HepG2 (cell line): ENCODE measurements around the gene PTAFR. TPM values are rescaled to one million over a fixed set of nuclear protein-coding genes. Genes with fewer than 3 reads are reported as not detected.
A peak's percentile ranks its signal among the peaks of the same experiment; 100 is the strongest.

Experiments
- ATAC-seq: fragments of 200-7000 bp; cut with Tn5 transposase; 3 replicates; pipeline ENCODE4 v1.9.1; 2020; ENCODE audit warnings: mild to moderate bottlenecking, moderate library complexity
- BruUV-seq: library from RNA; stranded (reverse); fragments of 400-500 nt; replicated peaks from 2 replicates; lab custom pipeline; 2021; lab: Mats Ljungman, UMichigan
- CTCF ChIA-PET: fragments of 300-600 bp; formaldehyde crosslinking; extraction: SDS; loops from one replicate; lab custom pipeline; 2021; ENCODE audit warnings: low total read pairs, inconsistent platforms, low intra/inter-chr PET ratio; lab: Yijun Ruan, JAX
- POLR2A ChIA-PET: fragments of 350-600 bp; sonication (Branson Sonifier 250); formaldehyde crosslinking; loops from one replicate; lab custom pipeline; 2020; ENCODE audit warnings: antibody characterized with exemption, inconsistent platforms; lab: Yijun Ruan, JAX
- DNase-seq: peaks from one replicate; pipeline ENCODE4 v3.0.0-alpha.2; 2015; ENCODE audit warnings: low spot score
- FAIRE-seq: peaks from 3 replicates; lab custom pipeline; 2011; peaks lifted over from hg19 to GRCh38; lab: Jason Lieb, UNC
- H2AFZ ChIP-seq: one replicate; pipeline ENCODE4 v1.6.1; 2011; ENCODE audit warnings: low read length, inconsistent platforms
- H3K27ac ChIP-seq: fragments of 300-600 bp; 3 replicates; pipeline ENCODE4 v1.8.0; 2011; ENCODE audit warnings: mixed run types, mild to moderate bottlenecking, mixed read lengths, low read length, inconsistent platforms; ENCODE audit not compliant: insufficient read depth; ENCODE audit errors: extremely low read length
- H3K27me3 ChIP-seq, 2 experiments: fragments of 200-600 bp in 1 of 2; 2 replicates in 1 of 2; 3 replicates in 1 of 2; pipeline versions ENCODE4 v1.6.0 to v1.8.0; 2011; ENCODE audit warnings: low read length in 2 of 2, mild to moderate bottlenecking in 2 of 2, moderate library complexity in 2 of 2, inconsistent platforms in 1 of 2; ENCODE audit not compliant: insufficient read depth in 2 of 2, control insufficient read depth in 1 of 2
- H3K36me3 ChIP-seq, 2 experiments: fragments of 200-600 bp in 1 of 2; replicated peaks in 1 of 2; 2 replicates in 1 of 2; 3 replicates in 1 of 2; pipeline versions ENCODE4 v1.5.1 to v1.8.0; 2011; ENCODE audit warnings: low read length in 2 of 2, inconsistent platforms in 1 of 2; ENCODE audit not compliant: insufficient read depth in 2 of 2, control insufficient read depth in 1 of 2
- H3K4me1 ChIP-seq: 2 replicates; pipeline ENCODE4 v1.5.1; 2012; ENCODE audit warnings: low read length, inconsistent platforms; ENCODE audit not compliant: insufficient read depth
- H3K4me2 ChIP-seq: 2 replicates; pipeline ENCODE4 v1.6.0; 2011; ENCODE audit warnings: low read depth, low read length, inconsistent platforms
- H3K4me3 ChIP-seq, 3 experiments: fragments of 200-600 bp in 1 of 3; sonication (generic), shearing (Covaris generic) in 1 of 3; replicated peaks in 1 of 3; 2 replicates each; pipeline ENCODE4 v1.5.1; 2011 to 2016; ENCODE audit warnings: low read length in 3 of 3, inconsistent platforms in 2 of 3, low read depth in 2 of 3, mild to moderate bottlenecking in 2 of 3, control low read depth in 1 of 3, mixed read lengths in 1 of 3; ENCODE audit not compliant: insufficient read depth in 1 of 3
- H3K79me2 ChIP-seq: one replicate; pipeline ENCODE4 v1.6.1; 2011; ENCODE audit warnings: low read length, inconsistent platforms; ENCODE audit not compliant: insufficient read depth
- H3K9ac ChIP-seq: 2 replicates; pipeline ENCODE4 v1.6.0; 2011; ENCODE audit warnings: mild to moderate bottlenecking, low read depth, low read length, inconsistent platforms; ENCODE audit not compliant: insufficient read depth
- H3K9me3 ChIP-seq: 2 replicates; pipeline ENCODE4 v1.5.1; 2012; ENCODE audit warnings: mild to moderate bottlenecking, low read length
- H4K20me1 ChIP-seq: 2 replicates; pipeline ENCODE4 v1.6.0; 2011; ENCODE audit warnings: inconsistent platforms, mild to moderate bottlenecking, low read length, moderate library complexity; ENCODE audit not compliant: insufficient read depth
- ASH2L ChIP-seq: fragments of 300-600, 200-600 bp; sonication (generic); IDR thresholded peaks from 2 replicates; pipeline ENCODE4 v1.7.0; 2017; ENCODE audit warnings: low read depth, mild to moderate bottlenecking, moderate library complexity, mixed read lengths, low read length; ENCODE audit not compliant: insufficient read length
- CEBPB ChIP-seq: IDR thresholded peaks from 2 replicates; pipeline ENCODE4 v1.6.1; 2011; ENCODE audit warnings: low read depth, low read length, improper control_type of control experiment, borderline replicate concordance
- KDM1A ChIP-seq: IDR thresholded peaks from 2 replicates; pipeline ENCODE4 v1.6.1; 2016; ENCODE audit warnings: missing compliant biosample characterization
- MAFF ChIP-seq: IDR thresholded peaks from 2 replicates; pipeline ENCODE4 v1.6.1; 2011; ENCODE audit warnings: low read depth, low read length, improper control_type of control experiment
- MAFK ChIP-seq, 2 experiments: IDR thresholded peaks in 1 of 2; conservative IDR thresholded peaks in 1 of 2; 2 replicates each; pipeline ENCODE4 v1.6.1; 2011; ENCODE audit warnings: improper control_type of control experiment in 2 of 2, low read length in 2 of 2
- MEIS2 ChIP-seq: sonication (generic); formaldehyde crosslinking; IDR thresholded peaks from 2 replicates; pipeline ENCODE4 v1.9.0; 2021; ENCODE audit warnings: mild to moderate bottlenecking, missing genetic modification reagents
- RNF2 ChIP-seq: fragments of 450-650 bp; conservative IDR thresholded peaks from 2 replicates; pipeline ENCODE4 v1.6.1; 2016; ENCODE audit warnings: low read depth
- SMARCE1 ChIP-seq: fragments of 450-650 bp; IDR thresholded peaks from 2 replicates; pipeline ENCODE4 v1.6.1; 2017; ENCODE audit warnings: borderline replicate concordance
- SMC3 ChIP-seq: IDR thresholded peaks from 2 replicates; pipeline ENCODE4 v1.6.1; 2011; ENCODE audit warnings: low read length, improper control_type of control experiment
- SOX5 ChIP-seq: IDR thresholded peaks from 2 replicates; pipeline ENCODE4 v1.6.1; 2016; ENCODE audit warnings: borderline replicate concordance
- ZBTB7A ChIP-seq: sonication (generic); formaldehyde crosslinking; IDR thresholded peaks from 2 replicates; pipeline ENCODE4 v1.8.0; 2022; ENCODE audit warnings: mild to moderate bottlenecking, missing genetic modification reagents
- ZNF501 ChIP-seq: sonication (generic); formaldehyde crosslinking; IDR thresholded peaks from 2 replicates; pipeline ENCODE4 v1.5.1; 2020; ENCODE audit warnings: mild to moderate bottlenecking, moderate library complexity, missing genetic modification reagents
- ZNF503 ChIP-seq: sonication (generic); formaldehyde crosslinking; IDR thresholded peaks from 2 replicates; pipeline ENCODE4 v1.4.0; 2020; ENCODE audit warnings: missing genetic modification reagents
- ZNF629 ChIP-seq: sonication (generic); formaldehyde crosslinking; conservative IDR thresholded peaks from 2 replicates; pipeline ENCODE4 v1.5.0; 2020; ENCODE audit warnings: missing genetic modification reagents
- ZNF850 ChIP-seq: sonication (generic); formaldehyde crosslinking; conservative IDR thresholded peaks from 2 replicates; pipeline ENCODE4 v1.9.0; 2021; ENCODE audit warnings: mild to moderate bottlenecking, missing genetic modification reagents
- WGBS: methylation state at CpG from one replicate; pipeline ENCODE4 v1.1.6; 2017; ENCODE audit warnings: low lambda C conversion rate; 5-methylcytosine and 5-hydroxymethylcytosine counted together
- in situ Hi-C: cut with HindIII; loops from 2 replicates; pipeline ENCODE4 v1.10.0; 2017; ENCODE audit warnings: low pct_unique_long_range_greater_than_20kb; ENCODE audit not compliant: extremely low pct_ligation_motif_present
- intact Hi-C: fragments of 100-400 bp; cut with micrococcal nuclease; formaldehyde crosslinking; loops from one replicate; pipeline ENCODE4 v1.10.0; 2022; ENCODE audit not compliant: unreplicated experiment
- polyA plus RNA-seq, 8 experiments: library from polyadenylated mRNA; depleted of rRNA in 3 of 8; stranded (reverse) in 7 of 8; unstranded in 1 of 8; fragments of >200 nt; fragmentation: Illumina TruSeq in 4 of 8; extraction: Trizol in 4 of 8; gene quantifications; 2 replicates each; pipeline versions ENCODE4 v1.2.1 to v1.2.3, GENCODE V29; 2011 to 2016; ENCODE audit warnings: low read depth in 4 of 8, missing spikeins in 1 of 8, mixed read lengths in 1 of 8; ENCODE audit not compliant: insufficient read depth in 1 of 8
- total RNA-seq, 5 experiments: library from RNA; depleted of rRNA; stranded (reverse); fragments of >200 nt; fragmentation: Illumina TruSeq; extraction: Trizol; gene quantifications; 2 replicates each; pipeline ENCODE4 v1.2.3, GENCODE V29; 2016; ENCODE audit warnings: low read depth in 1 of 5

PTAFR gene
- total and polyA plus RNA-seq, 2 of the 13 experiments (the other 11 are each of a cell fraction or from before 2014, with no cell fraction given): 0.27 to 24.0 TPM

GRCh38 chr1:28143496-28144202 is 32.8 kb downstream of the PTAFR start:
- Histone ChIP-seq H3K9ac (no peak overlapping the region), H3K79me2 (no peaks in the 10 kb centered on the region), H4K20me1 (no peaks in the 10 kb centered on the region), H3K4me2 (no peak overlapping the region), H3K4me1 (peaks cover 19% of the 10 kb centered on the region), H3K27ac (no peak overlapping the region), H3K36me3 (no peaks in the 10 kb centered on the region), H2AFZ (no peak overlapping the region), H3K27me3 (no peaks in the 10 kb centered on the region; a peak in 1 of 5 replicates), H3K4me3 (no peak overlapping the region), H3K9me3 (no peaks in the 10 kb centered on the region)
- DNase-seq (no peak), FAIRE-seq (no peak), ATAC-seq (no peak)
- 52% methylated on average over 3 of the region's 4 CpGs for WGBS
- ChIA-PET CTCF (no interaction called here), POLR2A (no interaction called here)
- TF ChIP-seq ZNF629 (CRISPR knock-in tag) (0 out of 2 replicates have a peak, but pooled peaks have one; percentile 5), SOX5 (CRISPR knock-in tag) (no peak), ZNF850 (CRISPR knock-in tag) (no peak), ZBTB7A (CRISPR knock-in tag) (no peak)
- no TSS peak for BruUV-seq
- intact Hi-C loops (no loop called here), in situ Hi-C loops (no loop called here)

- no peak overlapping the region for H2AFZ ChIP-seq
- TF ChIP-seq SMARCE1 (no peak), MAFK (conservative IDR thresholded peaks at IDR 0.05 in 1 of 2, IDR thresholded peaks at IDR 0.05 in 1 of 2; ENCODE audit: low read length in 2 of 2) (peak; percentile 63 to 80; a peak in 3 of 4 replicates), RNF2 (no peak), SMC3 (no peak), ZNF501 (CRISPR knock-in tag) (no peak), CEBPB (no peak), MAFF (peak; percentile 81), ASH2L (no peak), KDM1A (CRISPR knock-in tag) (no peak), ZNF503 (CRISPR knock-in tag) (no peak), MEIS2 (CRISPR knock-in tag) (no peak)
- no peaks in the 10 kb centered on the region for H3K36me3 ChIP-seq
- peaks cover 6% of the 10 kb centered on the region; the same call in 1 of the 2 replicates for H3K4me1 ChIP-seq
- no peak for FAIRE-seq
- no peaks in the 10 kb centered on the region for H4K20me1 ChIP-seq
- POLR2A ChIA-PET: no interaction called here
- no peak overlapping the region for H3K9ac ChIP-seq
- intact Hi-C loops: no loop called here
- no peaks in the 10 kb centered on the region; a peak in 1 of 5 replicates for H3K27me3 ChIP-seq
- ATAC-seq: no peak
- H3K4me2 ChIP-seq: no peak overlapping the region
- H3K9me3 ChIP-seq: no peaks in the 10 kb centered on the region
- no TSS peak for BruUV-seq
- CTCF ChIA-PET: no interaction called here
- 47% methylated on average over 2 of the region's 2 CpGs for WGBS
- no peak overlapping the region for H3K4me3 ChIP-seq
- no peak for DNase-seq
- in situ Hi-C loops: no loop called here
- H3K79me2 ChIP-seq: no peaks in the 10 kb centered on the region
- H3K27ac ChIP-seq: no peak overlapping the region
Measured at GRCh38 chr1:28141685-28142084, 34.8 kb downstream of the PTAFR start.
